HL-60/S4 treated with retinoic acid at 250 ng/mL for 4 days and 3 days (cell line): Measurements from ENCODE around the gene RPS6KB1.
"Not testable (repeated sequence)": the region's sequence is repeated elsewhere in the genome, so short reads cannot be mapped to it uniquely, and the experiment has no call there.

Experiments
- in situ Hi-C: fragments of 300-500 bp; cut with MboI; formaldehyde crosslinking; loops from 2 replicates; pipeline ENCODE4 v1.7.0; 2022; ENCODE audit warnings: low sequenced_read_pairs

The RPS6KB1 gene

DNA sequence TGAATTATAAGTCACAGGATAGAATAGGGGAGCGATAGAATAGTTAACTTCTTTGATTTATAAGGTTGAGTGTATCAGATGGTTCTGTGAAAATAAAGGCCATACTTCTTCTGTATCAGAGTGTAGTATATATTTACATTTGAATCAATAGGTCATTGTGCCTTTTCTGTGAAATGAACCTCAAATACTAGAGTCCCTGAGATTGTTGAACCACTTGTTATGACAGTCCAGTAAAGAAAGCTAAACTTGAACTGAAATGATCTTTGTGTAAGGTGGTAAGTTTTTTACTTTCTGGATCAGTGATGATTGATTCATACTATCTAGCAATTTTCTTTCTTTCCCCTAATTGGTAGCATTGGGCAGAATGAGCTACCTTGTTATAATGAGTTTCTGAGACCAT, 40.4 kb downstream of the RPS6KB1 start:
- in situ Hi-C loops, result not testable (repeated sequence)

- in situ Hi-C loops, result not testable (repeated sequence)
Observed at GRCh38 chr17:59940697-59941096, 47.8 kb downstream of the RPS6KB1 start.

DNA sequence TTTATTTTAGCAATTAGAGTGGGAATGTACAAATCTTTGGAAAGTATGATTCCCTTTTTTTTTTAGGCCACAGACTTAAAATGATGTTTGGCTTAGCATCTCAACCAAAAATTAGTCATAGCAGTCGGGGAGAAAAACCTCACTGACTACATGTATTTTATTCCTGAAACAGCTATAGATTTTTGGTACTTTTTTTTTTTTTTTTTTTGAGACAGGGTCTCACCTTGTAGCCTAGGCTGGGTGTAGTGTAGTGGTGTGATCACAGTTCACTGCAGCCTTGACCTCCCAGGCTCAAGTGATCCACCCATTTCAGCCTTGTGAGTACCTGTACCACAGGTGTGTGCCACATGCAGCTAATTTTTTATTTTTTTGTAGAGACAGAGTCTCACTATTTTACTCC, 48.2 kb downstream of the RPS6KB1 start:
- in situ Hi-C loops, result no loop called here

DNA sequence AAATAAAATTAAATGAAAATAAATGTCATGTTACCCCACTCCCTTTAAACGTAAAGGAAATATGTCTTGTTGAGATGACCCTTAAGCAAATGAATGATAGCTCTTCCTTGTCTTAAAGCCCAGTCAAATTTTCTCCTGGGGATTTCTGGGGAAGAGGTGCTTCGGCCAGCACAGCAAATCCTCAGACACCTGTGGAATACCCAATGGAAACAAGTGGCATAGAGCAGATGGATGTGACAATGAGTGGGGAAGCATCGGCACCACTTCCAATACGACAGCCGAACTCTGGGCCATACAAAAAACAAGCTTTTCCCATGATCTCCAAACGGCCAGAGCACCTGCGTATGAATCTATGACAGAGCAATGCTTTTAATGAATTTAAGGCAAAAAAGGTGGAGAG, 53.5 kb downstream of the RPS6KB1 start:
- in situ Hi-C loops, result not testable (repeated sequence)

GRCh38 chr17:59947310-59947709, 54.4 kb downstream of the RPS6KB1 start:
- in situ Hi-C loops, result not testable (repeated sequence)

DNA sequence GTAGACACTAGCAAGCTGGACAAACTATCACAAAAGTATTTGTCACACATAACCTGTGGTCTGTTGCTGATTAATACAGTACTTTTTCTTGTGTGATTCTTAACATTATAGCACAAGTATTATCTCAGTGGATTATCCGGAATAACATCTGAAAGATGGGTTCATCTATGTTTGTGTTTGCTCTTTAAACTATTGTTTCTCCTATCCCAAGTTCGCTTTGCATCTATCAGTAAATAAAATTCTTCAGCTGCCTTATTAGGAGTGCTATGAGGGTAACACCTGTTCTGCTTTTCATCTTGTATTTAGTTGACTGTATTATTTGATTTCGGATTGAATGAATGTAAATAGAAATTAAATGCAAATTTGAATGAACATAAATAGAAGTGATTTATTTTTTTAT, 57.1 kb downstream of the RPS6KB1 start:
- in situ Hi-C loops, result no loop called here

- in situ Hi-C loops, result no loop called here
Observed at GRCh38 chr17:59954856-59955255, 61.9 kb downstream of the RPS6KB1 start.

GRCh38 chr17:59959574-59959973, 66.7 kb downstream of the RPS6KB1 start:
- in situ Hi-C loops, result not testable (repeated sequence)

DNA sequence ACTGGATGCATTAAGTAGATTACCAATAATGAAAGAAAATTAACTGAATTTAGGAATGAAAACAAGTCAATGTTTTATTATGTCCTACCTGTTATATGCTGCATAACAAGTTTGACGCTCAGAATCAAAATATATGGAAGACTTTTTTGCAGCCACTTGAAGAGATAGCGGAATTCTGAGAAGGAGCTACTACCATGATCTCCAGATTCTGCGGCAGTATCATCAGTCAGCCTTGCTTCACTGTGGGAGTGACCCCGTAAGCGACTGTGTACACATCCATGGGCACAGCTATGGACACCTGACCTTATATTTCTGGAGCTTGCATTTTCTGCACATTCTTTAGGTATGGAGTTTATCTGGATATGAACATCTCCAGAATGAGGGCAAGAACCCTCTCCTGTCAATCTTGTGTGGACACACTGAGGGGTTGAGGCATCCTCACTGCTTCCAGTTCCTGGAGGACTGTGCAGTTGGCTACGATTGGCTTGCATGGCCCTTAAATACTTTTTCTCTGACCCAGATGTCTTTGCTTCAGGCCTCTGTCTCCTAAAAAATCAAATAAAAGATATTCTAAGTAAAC, 69.9 kb downstream of the RPS6KB1 start:
- in situ Hi-C loops, result no loop called here

- in situ Hi-C loops, result no loop called here
Observed at GRCh38 chr17:59963738-59964481, 71.0 kb downstream of the RPS6KB1 start.

GRCh38 chr17:59964482-59965328, 71.8 kb downstream of the RPS6KB1 start, which contains the start of gene RNFT1:
Gene RNFT1 (minus strand): TSS chr17:59964740. CDS start chr17:59964663, 77 bp downstream.
- in situ Hi-C loops, result no loop called here

- in situ Hi-C loops, result not testable (repeated sequence)
Observed at GRCh38 chr17:59971771-59972170, 78.8 kb downstream of the RPS6KB1 start.

DNA sequence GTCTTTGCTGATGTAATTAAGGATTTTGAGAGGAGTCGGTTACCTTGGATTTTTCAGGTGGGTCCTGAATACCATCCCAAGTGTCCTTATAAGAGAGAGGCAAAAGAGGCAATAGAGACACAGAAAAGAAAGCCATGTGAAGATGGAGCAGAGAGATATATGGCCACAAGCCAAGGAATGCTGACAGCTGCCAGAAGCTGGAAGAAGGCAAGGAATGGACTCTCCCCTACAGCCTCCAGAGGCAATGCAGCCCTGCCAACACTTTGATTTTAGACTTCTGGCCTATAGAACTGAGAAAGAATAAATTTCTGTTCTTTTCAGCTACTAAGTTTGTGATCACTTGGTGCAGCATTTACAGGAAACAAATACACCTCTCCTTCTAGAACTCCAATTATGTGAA, 79.9 kb downstream of the RPS6KB1 start:
- in situ Hi-C loops, result no loop called here

DNA sequence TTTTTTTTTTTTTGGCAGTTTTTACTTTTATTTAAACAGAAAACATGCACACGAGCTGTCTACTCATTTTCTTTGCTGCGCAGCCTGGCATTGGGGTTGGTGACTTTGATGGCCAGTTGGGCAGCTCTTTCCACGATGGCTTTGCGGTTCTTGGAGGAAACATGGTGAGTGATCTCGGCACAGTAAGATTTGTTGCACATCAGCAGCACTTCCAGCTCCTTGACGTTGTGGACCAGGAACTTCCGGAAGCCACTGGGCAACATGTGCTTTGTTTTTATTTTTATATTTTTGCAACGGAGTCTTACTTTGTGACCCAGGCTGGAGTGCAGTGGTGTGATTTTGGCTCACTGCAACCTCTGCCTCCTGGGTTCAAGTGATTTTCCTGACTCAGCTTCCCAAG, 80.6 kb downstream of the RPS6KB1 start:
- in situ Hi-C loops, result not testable (repeated sequence)

GRCh38 chr17:59975166-59975565, 82.2 kb downstream of the RPS6KB1 start:
- in situ Hi-C loops, result not testable (repeated sequence)

GRCh38 chr17:59996608-59997007, 103.7 kb downstream of the RPS6KB1 start:
- in situ Hi-C loops, result not testable (repeated sequence)
